Fibroblast of lung (primary cell): ENCODE measurements around the gene RBBP6.

Experiments used
- CTCF ChIP-seq, 2 donors: IDR thresholded peaks in 1 of 2; conservative IDR thresholded peaks in 1 of 2; 1 replicate in 1 of 2; 2 replicates in 1 of 2; pipeline ENCODE4 v1.5.1; 2011 to 2012; ENCODE audit warnings: low read length in 2 of 2, control low read depth in 1 of 2, inconsistent platforms in 1 of 2, low read depth in 1 of 2, mild to moderate bottlenecking in 1 of 2
- EZH2 ChIP-seq: IDR thresholded peaks from 2 replicates; pipeline ENCODE4 v1.5.1; 2012; ENCODE audit warnings: low read length, control low read depth, mild to moderate bottlenecking; ENCODE audit errors: missing control alignments

- TF ChIP-seq CTCF (conservative IDR thresholded peaks at IDR 0.05 in 1 of 2, IDR thresholded peaks at IDR 0.05 in 1 of 2; ENCODE audit: low read depth in 1 of 2, low read length in 2 of 2) = no peak
- no peak for TF ChIP-seq EZH2
These were observed 28.2 kb upstream of the RBBP6 start for GRCh38 chr16:24511174-24511573.
